HEK293 (cell line): Measurements from ENCODE around the gene ADCY6.

ENCODE experiments used
- GLI4 ChIP-seq: fragments of 450-650 bp; formaldehyde crosslinking; IDR thresholded peaks from 2 replicates; pipeline ENCODE4 v1.5.1; 2016; ENCODE audit warnings: missing biosample characterization, missing genetic modification characterization
- IKZF3 ChIP-seq: fragments of 450-650 bp; IDR thresholded peaks from 2 replicates; pipeline ENCODE4 v1.5.0; 2018; ENCODE audit warnings: missing biosample characterization, mild to moderate bottlenecking, missing genetic modification characterization, moderate library complexity
- MZF1 ChIP-seq: fragments of 450-650 bp; formaldehyde crosslinking; IDR thresholded peaks from 2 replicates; pipeline ENCODE4 v1.5.1; 2017; ENCODE audit warnings: missing biosample characterization, missing genetic modification characterization, borderline replicate concordance
- TRIM28 ChIP-seq: IDR thresholded peaks from 2 replicates; pipeline ENCODE4 v1.6.1; 2011; ENCODE audit warnings: low read length, control low read depth, borderline replicate concordance
- ZBTB17 ChIP-seq: fragments of 450-650 bp; formaldehyde crosslinking; IDR thresholded peaks from 2 replicates; pipeline ENCODE4 v1.5.1; 2016; ENCODE audit warnings: missing biosample characterization, missing genetic modification characterization
- ZBTB20 ChIP-seq: fragments of 450-650 bp; formaldehyde crosslinking; IDR thresholded peaks from 2 replicates; pipeline ENCODE4 v1.5.1; 2016; ENCODE audit warnings: missing biosample characterization, missing genetic modification characterization
- ZFHX2 ChIP-seq: fragments of 450-650 bp; formaldehyde crosslinking; conservative IDR thresholded peaks from 2 replicates; pipeline ENCODE4 v1.5.1; 2016; ENCODE audit warnings: missing biosample characterization, missing genetic modification characterization
- ZFP69B ChIP-seq: fragments of 450-650 bp; formaldehyde crosslinking; IDR thresholded peaks from 2 replicates; pipeline ENCODE4 v1.5.1; 2016; ENCODE audit warnings: missing biosample characterization, missing genetic modification characterization
- ZIC2 ChIP-seq: fragments of 450-650 bp; formaldehyde crosslinking; IDR thresholded peaks from 2 replicates; pipeline ENCODE4 v1.5.1; 2016; ENCODE audit warnings: missing biosample characterization, missing genetic modification characterization
- ZNF175 ChIP-seq: fragments of 450-650 bp; formaldehyde crosslinking; IDR thresholded peaks from 2 replicates; pipeline ENCODE4 v1.5.1; 2016; ENCODE audit warnings: missing biosample characterization, missing genetic modification characterization
- ZNF2 ChIP-seq: fragments of 450-650 bp; formaldehyde crosslinking; IDR thresholded peaks from 2 replicates; pipeline ENCODE4 v1.5.1; 2016; ENCODE audit warnings: missing biosample characterization, missing genetic modification characterization
- ZNF302 ChIP-seq: fragments of 450-650 bp; formaldehyde crosslinking; IDR thresholded peaks from 2 replicates; pipeline ENCODE4 v1.5.1; 2016; ENCODE audit warnings: missing biosample characterization, missing genetic modification characterization, low read depth
- ZNF366 ChIP-seq: fragments of 450-650 bp; formaldehyde crosslinking; conservative IDR thresholded peaks from 2 replicates; pipeline ENCODE4 v1.5.1; 2016; ENCODE audit warnings: missing biosample characterization, missing genetic modification characterization
- ZNF37A ChIP-seq: fragments of 450-650 bp; IDR thresholded peaks from 2 replicates; pipeline ENCODE4 v1.5.1; 2018; ENCODE audit warnings: missing biosample characterization, missing genetic modification characterization
- ZNF394 ChIP-seq: fragments of 450-650 bp; formaldehyde crosslinking; IDR thresholded peaks from 2 replicates; pipeline ENCODE4 v1.5.1; 2016; ENCODE audit warnings: missing biosample characterization, missing genetic modification characterization, mild to moderate bottlenecking, moderate library complexity, borderline replicate concordance
- ZNF549 ChIP-seq: fragments of 450-650 bp; IDR thresholded peaks from 2 replicates; pipeline ENCODE4 v1.5.1; 2018; ENCODE audit warnings: missing biosample characterization, missing genetic modification characterization, mild to moderate bottlenecking, inconsistent platforms, moderate library complexity
- ZNF596 ChIP-seq: fragments of 450-650 bp; IDR thresholded peaks from 2 replicates; pipeline ENCODE4 v1.5.0; 2018; ENCODE audit warnings: missing biosample characterization, mild to moderate bottlenecking, missing genetic modification characterization, moderate library complexity
- ZNF707 ChIP-seq: fragments of 450-650 bp; formaldehyde crosslinking; IDR thresholded peaks from 2 replicates; pipeline ENCODE4 v1.5.1; 2016; ENCODE audit warnings: missing biosample characterization, missing genetic modification characterization
- ZNF76 ChIP-seq: fragments of 450-650 bp; formaldehyde crosslinking; IDR thresholded peaks from 2 replicates; pipeline ENCODE4; 2016; ENCODE audit warnings: low read depth, missing biosample characterization, missing genetic modification characterization, borderline replicate concordance
- ZNF777 ChIP-seq: fragments of 450-650 bp; formaldehyde crosslinking; IDR thresholded peaks from 2 replicates; pipeline ENCODE4 v1.5.1; 2017; ENCODE audit warnings: missing biosample characterization, missing genetic modification characterization, borderline replicate concordance
- TF ChIP-seq, protein P1 (sequence below): fragments of 450-650 bp; formaldehyde crosslinking; IDR thresholded peaks from 2 replicates; pipeline ENCODE4 v1.5.1; 2016; ENCODE audit warnings: missing biosample characterization, missing genetic modification characterization
- TF ChIP-seq, protein P2 (sequence below): fragments of 450-650 bp; formaldehyde crosslinking; IDR thresholded peaks from 2 replicates; pipeline ENCODE4 v1.5.1; 2016; ENCODE audit warnings: missing biosample characterization, missing genetic modification characterization
- TF ChIP-seq, protein P3 (sequence below): fragments of 450-650 bp; formaldehyde crosslinking; conservative IDR thresholded peaks from 2 replicates; pipeline ENCODE4 v1.5.1; 2016; ENCODE audit warnings: low read depth, missing biosample characterization, missing genetic modification characterization
- TF ChIP-seq, protein P4 (sequence below): fragments of 450-650 bp; formaldehyde crosslinking; IDR thresholded peaks from 2 replicates; pipeline ENCODE4 v1.5.1; 2017; ENCODE audit warnings: missing biosample characterization, missing genetic modification characterization
- TF ChIP-seq, protein P5 (sequence below): fragments of 450-650 bp; formaldehyde crosslinking; IDR thresholded peaks from 2 replicates; pipeline ENCODE4 v1.5.1; 2017; ENCODE audit warnings: missing biosample characterization, missing genetic modification characterization
- TF ChIP-seq, protein P6 (sequence below): IDR thresholded peaks from 2 replicates; pipeline ENCODE4 v1.6.1; 2011; ENCODE audit warnings: mild to moderate bottlenecking, low read depth, low read length, borderline replicate concordance

ADCY6 gene

DNA sequence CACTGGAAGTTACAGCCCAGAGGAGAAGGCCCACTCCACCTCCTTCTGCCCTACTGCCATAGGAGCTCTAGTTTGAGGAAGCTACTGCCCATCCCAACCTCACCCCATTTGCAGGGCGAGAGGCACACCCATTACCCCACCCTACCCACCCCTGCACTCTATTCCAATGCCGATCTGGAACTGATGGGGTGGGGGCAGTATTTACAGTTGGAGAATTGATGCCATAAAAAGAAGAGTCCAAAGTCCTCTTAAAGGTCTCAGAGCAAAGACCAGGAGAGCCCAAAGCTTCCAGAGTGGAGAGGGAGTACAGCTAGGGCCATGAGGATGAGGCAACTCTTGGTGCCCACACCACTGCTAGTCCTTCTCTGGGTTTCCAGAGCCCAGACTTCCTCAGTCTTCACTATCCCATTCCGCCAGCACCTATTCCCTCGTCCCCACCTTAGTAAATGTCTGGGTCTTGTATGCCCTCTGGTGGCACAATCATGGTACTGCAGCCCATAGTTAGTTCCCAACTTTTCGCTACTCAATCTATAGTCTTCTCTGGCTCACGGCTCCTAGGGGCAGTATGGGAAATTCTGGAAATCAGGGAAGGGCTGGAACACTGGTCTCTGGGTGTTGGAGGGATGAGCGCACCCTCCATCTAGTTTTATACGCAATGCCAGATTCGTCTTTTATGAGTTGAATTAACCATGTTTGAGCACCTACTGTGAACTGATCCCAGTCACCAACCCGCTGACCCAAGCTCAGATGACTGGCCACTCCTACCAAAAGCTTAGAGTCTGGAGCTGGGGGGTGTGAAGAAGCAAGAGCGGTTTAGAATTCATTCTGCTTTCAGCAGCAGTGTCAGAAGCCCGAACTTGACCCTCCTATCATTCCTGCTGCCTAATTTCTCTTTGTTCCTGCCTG lies 6.9 kb upstream of the ADCY6 start (continued):
- no peak for TF ChIP-seq ZNF596 (tag by site-specific recombination)
- TF ChIP-seq GLI4, result no peak
- no peak for TF ChIP-seq ZNF549 (tag by site-specific recombination)
- 0 out of 2 replicates have a peak, but pooled peaks have one; percentile 42 for TF ChIP-seq MZF1 (tag by site-specific recombination)
- TF ChIP-seq, protein P1, sequence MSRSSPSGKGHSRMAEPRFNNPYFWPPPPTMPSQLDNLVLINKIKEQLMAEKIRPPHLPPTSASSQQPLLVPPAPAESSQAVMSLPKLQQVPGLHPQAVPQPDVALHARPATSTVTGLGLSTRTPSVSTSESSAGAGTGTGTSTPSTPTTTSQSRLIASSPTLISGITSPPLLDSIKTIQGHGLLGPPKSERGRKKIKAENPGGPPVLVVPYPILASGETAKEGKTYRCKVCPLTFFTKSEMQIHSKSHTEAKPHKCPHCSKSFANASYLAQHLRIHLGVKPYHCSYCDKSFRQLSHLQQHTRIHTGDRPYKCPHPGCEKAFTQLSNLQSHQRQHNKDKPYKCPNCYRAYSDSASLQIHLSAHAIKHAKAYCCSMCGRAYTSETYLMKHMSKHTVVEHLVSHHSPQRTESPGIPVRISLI, result no peak
- TF ChIP-seq, protein P2, sequence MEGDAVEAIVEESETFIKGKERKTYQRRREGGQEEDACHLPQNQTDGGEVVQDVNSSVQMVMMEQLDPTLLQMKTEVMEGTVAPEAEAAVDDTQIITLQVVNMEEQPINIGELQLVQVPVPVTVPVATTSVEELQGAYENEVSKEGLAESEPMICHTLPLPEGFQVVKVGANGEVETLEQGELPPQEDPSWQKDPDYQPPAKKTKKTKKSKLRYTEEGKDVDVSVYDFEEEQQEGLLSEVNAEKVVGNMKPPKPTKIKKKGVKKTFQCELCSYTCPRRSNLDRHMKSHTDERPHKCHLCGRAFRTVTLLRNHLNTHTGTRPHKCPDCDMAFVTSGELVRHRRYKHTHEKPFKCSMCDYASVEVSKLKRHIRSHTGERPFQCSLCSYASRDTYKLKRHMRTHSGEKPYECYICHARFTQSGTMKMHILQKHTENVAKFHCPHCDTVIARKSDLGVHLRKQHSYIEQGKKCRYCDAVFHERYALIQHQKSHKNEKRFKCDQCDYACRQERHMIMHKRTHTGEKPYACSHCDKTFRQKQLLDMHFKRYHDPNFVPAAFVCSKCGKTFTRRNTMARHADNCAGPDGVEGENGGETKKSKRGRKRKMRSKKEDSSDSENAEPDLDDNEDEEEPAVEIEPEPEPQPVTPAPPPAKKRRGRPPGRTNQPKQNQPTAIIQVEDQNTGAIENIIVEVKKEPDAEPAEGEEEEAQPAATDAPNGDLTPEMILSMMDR (tag by site-specific recombination), result peak; percentile 96
- TF ChIP-seq, protein P3, sequence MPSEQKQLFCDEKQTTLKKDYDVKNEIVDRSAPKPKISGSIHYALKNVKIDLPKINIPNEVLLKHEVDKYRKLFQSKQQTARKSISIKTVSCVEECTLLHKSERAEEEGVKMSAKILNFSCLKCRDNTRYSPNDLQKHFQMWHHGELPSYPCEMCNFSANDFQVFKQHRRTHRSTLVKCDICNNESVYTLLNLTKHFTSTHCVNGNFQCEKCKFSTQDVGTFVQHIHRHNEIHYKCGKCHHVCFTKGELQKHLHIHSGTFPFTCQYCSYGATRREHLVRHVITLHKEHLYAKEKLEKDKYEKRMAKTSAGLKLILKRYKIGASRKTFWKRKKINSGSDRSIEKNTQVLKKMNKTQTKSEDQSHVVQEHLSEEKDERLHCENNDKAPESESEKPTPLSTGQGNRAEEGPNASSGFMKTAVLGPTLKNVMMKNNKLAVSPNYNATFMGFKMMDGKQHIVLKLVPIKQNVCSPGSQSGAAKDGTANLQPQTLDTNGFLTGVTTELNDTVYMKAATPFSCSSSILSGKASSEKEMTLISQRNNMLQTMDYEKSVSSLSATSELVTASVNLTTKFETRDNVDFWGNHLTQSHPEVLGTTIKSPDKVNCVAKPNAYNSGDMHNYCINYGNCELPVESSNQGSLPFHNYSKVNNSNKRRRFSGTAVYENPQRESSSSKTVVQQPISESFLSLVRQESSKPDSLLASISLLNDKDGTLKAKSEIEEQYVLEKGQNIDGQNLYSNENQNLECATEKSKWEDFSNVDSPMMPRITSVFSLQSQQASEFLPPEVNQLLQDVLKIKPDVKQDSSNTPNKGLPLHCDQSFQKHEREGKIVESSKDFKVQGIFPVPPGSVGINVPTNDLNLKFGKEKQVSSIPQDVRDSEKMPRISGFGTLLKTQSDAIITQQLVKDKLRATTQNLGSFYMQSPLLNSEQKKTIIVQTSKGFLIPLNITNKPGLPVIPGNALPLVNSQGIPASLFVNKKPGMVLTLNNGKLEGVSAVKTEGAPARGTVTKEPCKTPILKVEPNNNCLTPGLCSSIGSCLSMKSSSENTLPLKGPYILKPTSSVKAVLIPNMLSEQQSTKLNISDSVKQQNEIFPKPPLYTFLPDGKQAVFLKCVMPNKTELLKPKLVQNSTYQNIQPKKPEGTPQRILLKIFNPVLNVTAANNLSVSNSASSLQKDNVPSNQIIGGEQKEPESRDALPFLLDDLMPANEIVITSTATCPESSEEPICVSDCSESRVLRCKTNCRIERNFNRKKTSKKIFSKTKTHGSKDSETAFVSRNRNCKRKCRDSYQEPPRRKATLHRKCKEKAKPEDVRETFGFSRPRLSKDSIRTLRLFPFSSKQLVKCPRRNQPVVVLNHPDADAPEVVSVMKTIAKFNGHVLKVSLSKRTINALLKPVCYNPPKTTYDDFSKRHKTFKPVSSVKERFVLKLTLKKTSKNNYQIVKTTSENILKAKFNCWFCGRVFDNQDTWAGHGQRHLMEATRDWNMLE, result no peak
- TF ChIP-seq TRIM28, result peak; percentile 57; the same call in 1 of the 2 replicates
- TF ChIP-seq, protein P4, sequence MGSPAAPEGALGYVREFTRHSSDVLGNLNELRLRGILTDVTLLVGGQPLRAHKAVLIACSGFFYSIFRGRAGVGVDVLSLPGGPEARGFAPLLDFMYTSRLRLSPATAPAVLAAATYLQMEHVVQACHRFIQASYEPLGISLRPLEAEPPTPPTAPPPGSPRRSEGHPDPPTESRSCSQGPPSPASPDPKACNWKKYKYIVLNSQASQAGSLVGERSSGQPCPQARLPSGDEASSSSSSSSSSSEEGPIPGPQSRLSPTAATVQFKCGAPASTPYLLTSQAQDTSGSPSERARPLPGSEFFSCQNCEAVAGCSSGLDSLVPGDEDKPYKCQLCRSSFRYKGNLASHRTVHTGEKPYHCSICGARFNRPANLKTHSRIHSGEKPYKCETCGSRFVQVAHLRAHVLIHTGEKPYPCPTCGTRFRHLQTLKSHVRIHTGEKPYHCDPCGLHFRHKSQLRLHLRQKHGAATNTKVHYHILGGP, result no peak
- 0 out of 2 replicates have a peak, but pooled peaks have one; percentile 51 for TF ChIP-seq ZFP69B (tag by site-specific recombination)
- TF ChIP-seq ZNF777, result no peak
- no peak for TF ChIP-seq ZNF37A (tag by site-specific recombination)
- TF ChIP-seq, protein P5, sequence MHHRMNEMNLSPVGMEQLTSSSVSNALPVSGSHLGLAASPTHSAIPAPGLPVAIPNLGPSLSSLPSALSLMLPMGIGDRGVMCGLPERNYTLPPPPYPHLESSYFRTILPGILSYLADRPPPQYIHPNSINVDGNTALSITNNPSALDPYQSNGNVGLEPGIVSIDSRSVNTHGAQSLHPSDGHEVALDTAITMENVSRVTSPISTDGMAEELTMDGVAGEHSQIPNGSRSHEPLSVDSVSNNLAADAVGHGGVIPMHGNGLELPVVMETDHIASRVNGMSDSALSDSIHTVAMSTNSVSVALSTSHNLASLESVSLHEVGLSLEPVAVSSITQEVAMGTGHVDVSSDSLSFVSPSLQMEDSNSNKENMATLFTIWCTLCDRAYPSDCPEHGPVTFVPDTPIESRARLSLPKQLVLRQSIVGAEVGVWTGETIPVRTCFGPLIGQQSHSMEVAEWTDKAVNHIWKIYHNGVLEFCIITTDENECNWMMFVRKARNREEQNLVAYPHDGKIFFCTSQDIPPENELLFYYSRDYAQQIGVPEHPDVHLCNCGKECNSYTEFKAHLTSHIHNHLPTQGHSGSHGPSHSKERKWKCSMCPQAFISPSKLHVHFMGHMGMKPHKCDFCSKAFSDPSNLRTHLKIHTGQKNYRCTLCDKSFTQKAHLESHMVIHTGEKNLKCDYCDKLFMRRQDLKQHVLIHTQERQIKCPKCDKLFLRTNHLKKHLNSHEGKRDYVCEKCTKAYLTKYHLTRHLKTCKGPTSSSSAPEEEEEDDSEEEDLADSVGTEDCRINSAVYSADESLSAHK (tag by site-specific recombination), result no peak
- TF ChIP-seq ZNF394 (tag by site-specific recombination), result no peak
- TF ChIP-seq ZNF366 (tag by site-specific recombination), result peak; percentile 50; the same call in 1 of the 2 replicates
- TF ChIP-seq IKZF3 (tag by site-specific recombination), result peak; percentile 90
- no peak for TF ChIP-seq ZNF707
- TF ChIP-seq ZIC2 (tag by site-specific recombination), result no peak
- TF ChIP-seq ZNF175 (tag by site-specific recombination), result no peak
- TF ChIP-seq ZBTB20 (tag by site-specific recombination), result no peak
- peak; percentile 49; the same call in 1 of the 2 replicates for TF ChIP-seq ZNF76 (tag by site-specific recombination)
- TF ChIP-seq ZFHX2 (tag by site-specific recombination), result no peak
- no peak for TF ChIP-seq ZNF302
- TF ChIP-seq, protein P6, sequence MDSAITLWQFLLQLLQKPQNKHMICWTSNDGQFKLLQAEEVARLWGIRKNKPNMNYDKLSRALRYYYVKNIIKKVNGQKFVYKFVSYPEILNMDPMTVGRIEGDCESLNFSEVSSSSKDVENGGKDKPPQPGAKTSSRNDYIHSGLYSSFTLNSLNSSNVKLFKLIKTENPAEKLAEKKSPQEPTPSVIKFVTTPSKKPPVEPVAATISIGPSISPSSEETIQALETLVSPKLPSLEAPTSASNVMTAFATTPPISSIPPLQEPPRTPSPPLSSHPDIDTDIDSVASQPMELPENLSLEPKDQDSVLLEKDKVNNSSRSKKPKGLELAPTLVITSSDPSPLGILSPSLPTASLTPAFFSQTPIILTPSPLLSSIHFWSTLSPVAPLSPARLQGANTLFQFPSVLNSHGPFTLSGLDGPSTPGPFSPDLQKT, result no peak
- TF ChIP-seq ZBTB17 (tag by site-specific recombination), result peak; percentile 91
- peak; percentile 69; the same call in 1 of the 2 replicates for TF ChIP-seq ZNF2 (tag by site-specific recombination)
